RKO (cell line): ENCODE results near the gene ARID1A.
A peak's percentile ranks its signal among the peaks of the same experiment; 100 is the strongest.

Experiments
- DNase-seq: peaks from one replicate; pipeline ENCODE4 v3.0.0-alpha.2; 2016; ENCODE audit warnings: low spot score

Gene ARID1A

DNA sequence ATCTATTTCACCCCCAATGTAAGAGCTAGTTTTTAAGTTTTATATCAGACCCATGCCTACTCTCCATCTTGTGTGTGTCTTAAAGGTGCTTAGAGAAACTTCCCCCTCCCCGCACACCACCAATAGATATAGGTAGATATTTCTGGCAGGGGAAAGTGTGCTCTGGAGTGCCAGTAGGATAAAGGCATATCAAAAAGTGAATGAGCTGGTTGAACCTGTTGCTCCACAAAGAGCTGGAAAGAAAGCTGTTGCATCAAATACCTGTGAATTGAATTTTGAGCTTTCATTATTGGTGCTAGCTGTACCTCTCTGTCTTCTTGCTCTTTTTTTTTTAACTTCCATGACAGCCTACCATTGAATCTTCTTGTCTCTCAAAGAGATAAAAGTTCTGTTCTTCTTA is 32.8 kb downstream of the ARID1A start:
- DNase-seq = no peak

DNA sequence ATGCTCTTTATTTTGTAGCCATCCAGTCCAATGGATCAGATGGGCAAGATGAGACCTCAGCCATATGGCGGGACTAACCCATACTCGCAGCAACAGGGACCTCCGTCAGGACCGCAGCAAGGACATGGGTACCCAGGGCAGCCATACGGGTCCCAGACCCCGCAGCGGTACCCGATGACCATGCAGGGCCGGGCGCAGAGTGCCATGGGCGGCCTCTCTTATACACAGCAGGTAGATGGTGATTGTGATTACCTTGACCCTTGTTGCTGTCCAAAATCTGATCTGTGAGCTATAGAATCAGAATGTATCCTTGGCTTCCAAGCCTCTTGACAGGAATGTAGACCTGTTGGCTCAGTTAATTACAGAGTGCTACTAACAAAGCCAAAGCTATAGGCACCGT is 33.8 kb downstream of the ARID1A start:
- no peak for DNase-seq

DNA sequence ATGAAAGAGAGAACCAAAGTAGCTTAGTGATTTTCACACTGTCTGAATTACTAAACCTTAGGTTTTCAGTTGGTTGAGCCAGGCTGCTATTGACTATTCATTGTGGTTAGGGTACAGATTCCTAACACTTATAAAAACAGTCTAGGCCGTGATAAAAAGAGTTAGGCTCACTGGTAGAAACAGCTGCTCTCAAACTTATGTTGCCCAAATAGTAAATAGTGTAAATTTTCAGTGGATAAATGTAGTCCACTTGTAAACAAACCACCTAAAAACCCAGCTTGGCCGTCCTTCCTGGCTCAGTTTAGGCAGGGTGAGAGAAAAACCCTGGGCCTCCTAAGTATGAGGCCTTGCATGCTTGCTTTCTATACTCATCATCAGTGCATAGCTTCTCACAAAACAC is 34.9 kb downstream of the ARID1A start:
- DNase-seq = no peak

DNA sequence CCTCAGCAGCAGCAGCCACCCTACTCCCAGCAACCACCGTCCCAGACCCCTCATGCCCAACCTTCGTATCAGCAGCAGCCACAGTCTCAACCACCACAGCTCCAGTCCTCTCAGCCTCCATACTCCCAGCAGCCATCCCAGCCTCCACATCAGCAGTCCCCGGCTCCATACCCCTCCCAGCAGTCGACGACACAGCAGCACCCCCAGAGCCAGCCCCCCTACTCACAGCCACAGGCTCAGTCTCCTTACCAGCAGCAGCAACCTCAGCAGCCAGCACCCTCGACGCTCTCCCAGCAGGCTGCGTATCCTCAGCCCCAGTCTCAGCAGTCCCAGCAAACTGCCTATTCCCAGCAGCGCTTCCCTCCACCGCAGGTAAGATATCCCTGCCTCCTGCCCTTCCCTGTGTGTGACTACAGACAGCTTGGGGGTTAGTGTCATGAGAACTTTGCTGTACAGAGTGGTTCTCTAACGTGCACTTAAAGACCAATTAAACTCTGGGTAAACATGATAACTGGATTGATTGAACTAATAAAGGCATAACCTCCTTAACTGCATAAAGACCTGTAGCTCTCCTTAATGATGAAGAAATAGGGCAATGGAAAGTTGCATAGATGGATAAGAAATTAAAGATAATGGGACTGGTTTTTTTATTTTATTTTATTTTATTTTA is 35.6 kb downstream of the ARID1A start:
- no peak for DNase-seq

DNA sequence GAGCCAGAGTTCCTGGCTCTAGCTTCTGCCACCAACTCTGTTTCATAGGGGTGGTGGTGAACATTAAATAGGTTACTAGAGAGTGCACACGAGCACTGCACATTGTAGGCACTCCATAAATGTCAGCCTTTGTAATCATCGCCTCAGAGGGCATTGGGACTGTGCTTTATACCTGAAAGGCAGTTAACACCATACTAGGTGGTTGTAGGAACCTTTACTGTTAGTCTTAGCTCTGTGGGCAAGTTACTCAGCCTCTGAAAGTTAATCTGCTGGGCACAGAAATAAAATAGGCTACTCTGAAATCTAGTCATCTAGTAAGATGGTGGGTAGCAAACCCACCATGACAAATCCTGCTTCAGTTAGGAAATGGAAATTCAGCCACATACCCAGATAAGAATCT is 37.6 kb downstream of the ARID1A start:
- DNase-seq = no peak

DNA sequence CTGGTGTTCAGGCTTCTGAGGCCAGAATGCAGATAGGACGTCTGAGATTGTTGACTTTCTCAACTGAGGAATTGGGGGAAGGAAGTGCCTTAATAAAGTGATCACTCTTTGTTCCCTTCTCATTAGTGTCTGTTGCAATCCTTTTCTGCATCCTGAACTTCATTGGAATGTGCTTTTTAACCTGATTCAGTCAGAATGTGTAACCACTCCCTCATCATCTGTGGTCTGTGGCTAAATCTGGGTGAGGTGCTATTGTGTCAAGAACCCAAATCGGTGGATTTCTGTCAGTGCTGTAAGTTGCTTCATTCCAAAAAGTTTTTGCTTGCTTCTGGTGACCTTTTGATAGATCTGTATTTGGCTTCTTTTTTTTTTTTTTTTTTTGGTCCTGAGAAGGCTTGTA is 38.2 kb downstream of the ARID1A start:
- no peak for DNase-seq

DNA sequence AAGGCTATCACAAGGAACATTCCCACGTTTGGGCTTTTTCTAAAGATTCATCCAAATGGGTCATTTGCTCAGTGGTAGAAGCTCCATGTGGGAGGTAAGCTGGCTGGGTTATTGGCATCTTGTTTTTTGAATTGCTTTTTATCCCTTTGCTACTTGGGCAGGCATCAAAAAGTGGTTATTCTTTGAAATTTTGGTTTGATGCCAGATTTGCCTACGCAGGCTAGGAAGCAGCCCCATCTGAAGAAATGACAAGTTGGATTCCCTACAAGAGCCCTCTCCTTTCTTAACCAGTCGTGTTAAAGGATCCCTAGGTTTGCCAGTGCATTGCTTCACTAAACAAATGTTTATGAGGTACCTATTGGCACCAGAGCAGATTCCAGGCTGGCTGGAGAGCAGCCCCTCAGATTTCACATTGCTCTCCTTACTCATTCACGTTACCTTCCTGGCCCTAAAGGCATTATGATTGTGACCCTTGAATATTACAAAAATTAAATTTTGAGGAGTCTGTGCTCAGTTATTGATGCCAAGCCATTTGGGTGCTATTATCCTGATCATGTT is 38.8 kb downstream of the ARID1A start:
- no peak for DNase-seq

DNA sequence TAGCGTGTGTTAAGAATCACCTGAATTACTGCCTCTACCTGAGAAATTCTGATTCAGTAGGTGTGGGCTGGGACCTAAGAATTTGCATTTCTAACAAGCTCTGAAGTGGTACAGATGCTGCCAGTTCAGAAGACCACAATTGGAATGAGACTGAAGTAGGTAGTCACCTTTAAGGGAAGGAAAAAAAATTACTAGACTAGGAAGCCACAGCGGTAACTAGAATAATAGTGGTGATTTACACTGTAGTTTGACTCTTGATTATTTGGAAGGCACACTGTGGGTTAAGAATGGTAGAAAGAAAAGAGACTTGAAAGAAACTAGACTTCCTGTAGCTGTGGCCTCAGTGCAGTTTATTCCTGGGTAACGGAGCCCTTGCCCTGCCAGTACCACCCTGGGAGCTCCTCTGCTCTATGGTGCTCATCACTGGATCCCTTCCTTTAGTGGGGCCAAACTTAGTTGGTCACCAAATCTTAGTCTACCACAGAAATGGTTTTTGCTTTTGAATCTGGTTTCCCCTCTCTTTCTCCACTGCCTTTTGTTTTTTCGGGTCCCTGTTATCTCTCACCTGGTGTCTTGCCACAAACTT is 43.6 kb downstream of the ARID1A start:
- DNase-seq = no peak

DNA sequence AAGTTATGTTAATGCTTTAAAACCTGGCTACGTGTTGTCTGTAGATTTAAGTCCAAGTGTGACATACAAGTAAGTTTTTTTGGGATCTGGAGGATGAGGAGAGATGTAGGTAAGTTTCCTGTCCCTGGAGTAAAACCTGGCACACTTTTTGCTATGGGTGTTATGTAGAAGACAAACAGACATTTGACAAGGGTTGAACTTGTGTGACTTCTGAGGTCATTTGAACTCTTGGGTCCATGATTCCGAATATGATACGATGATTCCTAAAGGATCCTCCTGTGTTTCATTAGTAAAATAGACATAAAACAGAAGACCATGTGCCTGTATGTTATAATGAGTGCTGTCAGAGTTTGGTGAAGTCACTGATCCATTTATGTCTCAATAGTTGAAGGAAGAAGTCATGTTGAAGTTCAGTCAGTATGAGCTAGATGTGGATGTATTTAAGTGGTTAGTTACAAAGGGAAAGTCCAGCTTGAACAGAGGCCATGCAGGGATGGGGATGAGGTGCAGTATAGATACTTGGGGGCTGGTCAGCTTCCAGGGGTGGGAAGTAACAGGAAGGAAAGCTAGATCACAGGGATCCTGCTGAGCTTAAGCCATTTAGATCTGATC is 44.3 kb downstream of the ARID1A start:
- DNase-seq = no peak

DNA sequence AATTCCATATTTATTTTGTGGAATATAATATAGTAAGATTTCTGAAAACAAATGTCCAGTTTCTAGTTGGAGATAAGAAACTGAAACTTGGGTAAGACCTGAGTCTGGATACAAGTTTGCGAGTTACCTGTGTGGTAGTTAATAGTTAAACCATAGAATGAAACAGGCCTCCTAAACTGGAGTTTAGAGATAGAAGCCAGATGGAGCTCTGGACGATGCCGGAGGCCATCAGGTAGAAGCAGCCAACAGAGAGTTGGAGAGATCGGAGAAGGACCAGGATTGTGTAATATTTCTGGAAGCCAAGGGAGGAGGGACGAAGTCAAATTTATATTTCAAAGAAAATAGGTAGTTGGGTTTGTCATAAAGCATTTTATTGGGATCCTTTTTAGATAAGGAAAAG is 45.1 kb downstream of the ARID1A start:
- no peak for DNase-seq

DNA sequence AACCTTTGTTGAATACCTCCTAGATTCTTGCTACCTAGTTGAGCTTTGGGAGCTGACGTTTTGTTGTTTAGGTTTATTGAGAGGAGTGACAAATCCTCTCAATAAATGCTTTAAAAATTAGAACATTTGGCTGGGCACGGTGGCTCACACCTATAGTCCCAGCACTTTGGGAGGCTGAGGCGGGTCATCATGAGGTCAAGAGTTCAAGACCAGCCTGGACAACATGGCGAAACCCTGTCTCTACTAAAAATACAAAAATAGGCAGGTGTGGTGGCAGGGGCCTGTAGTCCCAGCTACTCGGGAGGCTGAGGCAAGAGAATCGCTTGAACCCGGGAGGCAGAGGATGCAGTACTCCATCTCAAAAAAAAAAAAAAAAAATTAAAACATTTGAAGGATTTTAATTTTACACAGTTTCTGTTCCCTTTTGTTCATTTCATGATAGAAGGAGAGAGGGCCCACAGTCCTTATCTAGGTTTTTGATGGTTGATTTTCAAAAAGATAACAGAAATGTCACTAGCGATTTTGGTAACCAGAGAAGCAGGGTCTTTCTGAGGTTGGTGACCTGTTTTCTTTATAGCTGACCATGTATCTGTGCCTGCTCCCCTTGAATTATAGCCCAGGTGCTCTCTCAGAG is 47.7 kb downstream of the ARID1A start:
- DNase-seq = no peak

DNA sequence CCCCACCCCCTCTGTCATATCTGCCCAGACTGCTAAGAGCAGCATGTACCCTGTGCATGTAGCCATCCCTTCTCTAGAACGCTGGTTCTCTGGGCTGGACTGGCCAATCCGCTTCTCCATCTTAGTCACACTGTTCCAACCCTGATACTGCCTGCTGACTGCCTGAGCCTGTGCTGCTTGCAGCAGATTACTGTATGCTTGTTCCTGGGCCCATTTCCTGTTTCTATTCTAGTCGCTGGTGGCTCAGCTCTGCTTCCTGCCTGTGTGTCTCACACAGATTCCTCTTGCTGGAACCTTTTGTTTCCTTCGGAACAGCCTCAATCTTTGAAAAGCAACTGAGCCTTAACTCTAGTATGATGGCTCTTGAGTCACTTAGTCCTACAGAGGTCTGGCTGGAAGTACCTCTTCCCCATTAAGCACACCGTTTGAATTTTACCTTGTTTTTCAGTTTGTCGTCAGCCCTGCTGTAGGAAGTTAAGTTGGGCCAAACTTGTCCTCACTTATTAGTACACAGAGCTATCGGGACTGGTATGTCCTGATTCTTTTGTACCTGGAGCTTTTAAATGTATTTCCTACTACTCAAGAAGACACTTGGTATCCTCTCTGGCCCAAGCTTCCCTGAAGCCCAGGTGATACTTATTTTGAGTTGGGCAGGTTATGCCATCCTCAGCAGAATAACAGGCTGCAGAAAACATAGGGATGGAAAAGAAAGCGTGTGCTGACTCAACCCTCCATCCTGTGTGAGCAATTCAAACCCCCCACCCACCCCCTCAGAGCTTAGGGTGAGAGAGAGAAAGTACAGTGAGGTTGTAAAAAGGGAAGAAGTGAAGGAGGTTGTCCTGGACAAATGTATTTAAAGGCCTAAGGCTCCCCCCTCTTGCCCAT is 48.5 kb downstream of the ARID1A start:
- DNase-seq = peak; percentile 88

DNA sequence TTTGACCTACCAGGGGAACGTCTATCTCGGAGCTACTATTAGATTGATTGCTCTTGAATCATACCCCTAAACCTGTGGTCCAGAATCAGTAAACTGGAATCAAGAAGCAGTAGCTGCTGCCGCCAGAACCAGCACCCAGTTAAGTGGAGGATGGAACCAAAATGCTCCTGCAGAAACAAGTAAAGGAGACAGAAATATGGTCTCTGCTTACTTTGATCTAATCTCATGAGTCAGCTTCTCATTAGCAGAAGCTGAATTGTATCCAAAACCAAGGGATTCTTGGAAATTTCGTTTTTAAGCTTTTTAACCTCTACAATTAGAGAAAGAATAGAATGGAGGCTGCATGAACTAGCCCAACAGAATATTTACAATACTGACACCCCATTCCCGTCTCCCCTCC is 49.4 kb downstream of the ARID1A start:
- DNase-seq = no peak

DNA sequence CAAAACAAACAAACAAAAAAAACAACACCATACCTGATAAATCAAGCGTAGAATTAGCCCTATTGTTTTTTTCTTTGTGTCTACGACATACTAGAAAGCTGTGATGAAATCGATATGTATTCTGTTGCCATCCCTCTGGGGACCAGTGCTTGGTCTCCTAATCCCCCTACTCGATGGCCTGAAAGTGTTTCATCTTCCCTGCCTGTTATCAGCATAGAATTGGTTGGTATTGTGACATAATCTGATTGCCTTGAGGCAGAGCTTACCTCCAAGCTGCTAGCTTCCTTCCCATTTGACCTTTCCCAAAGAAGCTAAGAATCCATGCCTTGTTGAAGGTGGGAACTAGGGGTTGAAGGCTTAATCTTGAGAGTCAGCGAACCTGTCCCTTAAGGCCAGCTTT is 51.2 kb downstream of the ARID1A start:
- DNase-seq = no peak

DNA sequence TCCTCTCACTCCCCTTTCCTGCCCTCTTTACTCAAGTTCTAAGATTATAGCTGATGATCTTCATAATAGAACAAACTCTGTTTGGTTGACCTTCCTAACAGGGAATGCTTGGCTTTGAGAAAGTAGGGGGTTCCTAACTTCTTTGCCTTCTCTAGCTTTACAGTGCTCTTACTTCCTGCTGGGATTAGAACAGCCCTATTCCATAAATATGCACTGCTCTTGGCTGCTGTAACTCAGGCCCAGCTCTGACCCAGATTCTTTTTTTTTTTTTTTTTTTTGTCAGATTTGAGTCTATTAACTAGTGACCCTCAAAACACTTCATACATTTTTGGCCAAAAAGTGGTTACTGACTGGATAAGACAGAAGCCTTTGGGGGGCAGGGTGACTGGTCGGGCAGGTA is 52.5 kb downstream of the ARID1A start:
- DNase-seq = no peak

DNA sequence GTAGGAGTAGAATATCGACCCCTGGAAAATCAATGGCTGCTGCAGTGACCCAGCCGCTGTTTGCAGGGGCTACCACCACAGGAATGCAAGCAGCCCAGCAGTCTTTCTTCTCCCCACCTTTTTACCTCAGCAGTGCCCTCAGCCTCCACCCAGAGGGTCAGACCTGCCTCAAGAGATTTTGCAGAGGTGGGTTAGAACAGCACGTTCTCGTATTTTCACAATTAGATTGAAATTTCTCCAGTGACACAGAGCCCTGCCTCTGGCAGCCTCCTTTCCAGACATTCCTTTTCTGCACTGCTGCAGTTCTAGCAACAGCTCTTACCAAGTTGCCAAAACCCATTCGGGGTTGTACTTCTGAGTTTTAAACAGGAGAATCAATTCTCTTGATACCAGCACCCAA is 53.6 kb downstream of the ARID1A start:
- no peak for DNase-seq

DNA sequence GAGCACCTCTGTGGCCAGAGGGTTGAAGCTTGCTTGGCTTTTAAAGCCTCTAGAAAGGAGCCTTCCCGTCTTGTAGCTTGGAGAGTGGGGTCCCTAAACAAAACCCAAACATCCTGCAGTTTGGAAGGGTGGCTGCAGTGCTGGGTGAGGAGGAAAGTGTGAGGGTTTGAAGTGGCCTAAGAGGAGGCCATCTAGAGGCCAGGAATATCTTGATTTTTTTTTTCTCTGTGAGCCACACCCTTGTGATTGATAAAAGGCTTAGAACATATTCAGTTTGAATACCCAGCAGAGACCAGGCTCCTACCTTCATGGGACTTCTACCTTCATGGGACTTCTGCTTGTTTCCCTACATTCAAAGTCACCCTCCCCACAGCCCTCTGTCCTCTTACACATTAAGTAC is 54.6 kb downstream of the ARID1A start:
- no peak for DNase-seq

DNA sequence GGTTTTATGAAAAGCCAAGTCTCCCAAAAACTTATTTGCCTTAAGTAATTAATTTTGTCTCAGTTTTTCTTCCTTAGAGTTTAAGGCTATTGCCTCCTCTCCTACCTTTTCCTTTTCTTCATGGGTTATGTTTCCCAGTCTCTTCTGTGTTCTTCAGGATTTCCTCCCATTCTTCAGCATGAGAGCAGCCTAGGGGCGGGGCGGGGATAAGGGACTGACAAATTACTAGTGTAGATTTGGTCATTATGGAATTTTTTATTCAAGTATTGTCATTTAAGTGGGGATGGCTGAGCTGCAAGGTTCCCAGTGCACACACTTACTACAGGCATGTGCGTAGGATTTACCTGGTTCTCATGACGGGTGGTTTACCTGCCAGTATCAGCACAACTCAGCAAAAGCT is 56.7 kb downstream of the ARID1A start:
- no peak for DNase-seq

DNA sequence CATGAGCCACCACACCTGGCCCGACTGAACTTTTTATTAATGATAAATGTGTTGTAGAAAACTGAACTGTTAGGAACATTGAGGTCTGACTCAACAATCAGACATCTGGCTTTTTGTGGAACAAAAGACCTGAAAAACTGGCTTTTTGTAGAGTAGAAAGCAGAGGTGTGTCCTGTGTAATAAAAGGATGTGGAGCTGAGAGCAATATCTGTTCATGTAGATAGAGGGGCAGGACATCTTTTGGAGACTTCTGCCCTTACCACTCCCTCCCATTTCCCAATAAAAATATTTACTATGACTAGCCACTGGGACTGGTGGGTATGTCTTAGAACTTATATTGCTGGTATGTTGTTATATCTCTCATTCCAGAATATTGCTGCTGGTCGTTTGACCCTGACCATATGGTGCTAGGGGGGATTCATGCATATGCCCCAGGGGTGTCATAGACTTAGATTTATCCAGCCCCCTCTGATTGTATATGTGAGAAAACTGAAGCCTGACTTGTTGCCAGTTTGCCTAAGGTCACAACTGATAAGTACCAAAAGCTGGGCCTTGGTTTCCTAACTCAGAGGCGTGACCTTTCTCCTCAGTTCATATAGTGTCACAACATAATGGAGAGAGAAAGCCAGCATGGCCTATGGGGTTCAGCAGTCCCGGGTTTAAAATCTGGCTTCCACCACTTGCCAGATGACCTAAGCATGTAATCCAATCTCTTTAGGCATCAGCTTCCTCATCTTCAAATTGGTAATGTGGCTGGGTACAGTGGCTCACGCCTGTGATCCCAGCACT is 58.5 kb downstream of the ARID1A start:
- no peak for DNase-seq

DNA sequence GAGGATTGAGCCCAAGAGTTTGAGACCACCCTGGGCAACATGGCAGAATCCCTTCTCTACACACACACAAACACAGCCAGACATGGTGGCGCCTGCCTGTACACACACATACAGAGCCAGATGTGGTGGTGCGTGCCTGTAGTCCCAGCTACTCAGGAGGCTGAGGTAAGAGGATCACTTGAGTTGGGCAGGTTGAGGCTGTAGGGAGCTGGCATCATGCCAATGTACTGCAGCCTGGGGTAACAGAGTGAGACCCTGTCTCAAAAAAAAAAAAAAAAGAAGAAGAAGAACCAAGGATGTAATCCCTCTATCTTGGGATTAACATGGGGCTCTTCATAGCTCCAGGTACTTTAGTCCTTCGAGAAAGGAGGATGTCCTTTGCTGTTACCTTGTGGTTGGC is 62.5 kb downstream of the ARID1A start:
- no peak for DNase-seq

DNA sequence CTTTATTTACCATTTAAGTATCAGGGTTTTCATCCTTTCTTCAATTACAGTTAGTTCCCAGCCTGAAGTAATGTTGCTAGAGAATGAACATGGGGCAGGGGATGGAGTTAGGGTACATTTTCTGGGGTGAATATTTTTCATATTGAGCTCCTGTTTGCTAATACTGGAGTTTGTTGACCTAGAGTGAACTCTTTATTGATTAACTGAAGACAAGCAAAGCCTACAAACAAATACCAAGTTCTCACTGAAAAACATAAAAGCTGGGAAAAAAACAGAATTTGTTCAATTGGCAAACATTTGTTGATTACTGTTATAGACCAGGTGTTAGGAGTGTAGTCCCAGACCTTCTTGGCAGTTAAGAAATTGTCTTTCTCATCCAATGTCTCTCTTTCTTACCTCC is 63.7 kb downstream of the ARID1A start:
- DNase-seq = no peak
